ENCODE data around the gene ARHGAP26.

DNA sequence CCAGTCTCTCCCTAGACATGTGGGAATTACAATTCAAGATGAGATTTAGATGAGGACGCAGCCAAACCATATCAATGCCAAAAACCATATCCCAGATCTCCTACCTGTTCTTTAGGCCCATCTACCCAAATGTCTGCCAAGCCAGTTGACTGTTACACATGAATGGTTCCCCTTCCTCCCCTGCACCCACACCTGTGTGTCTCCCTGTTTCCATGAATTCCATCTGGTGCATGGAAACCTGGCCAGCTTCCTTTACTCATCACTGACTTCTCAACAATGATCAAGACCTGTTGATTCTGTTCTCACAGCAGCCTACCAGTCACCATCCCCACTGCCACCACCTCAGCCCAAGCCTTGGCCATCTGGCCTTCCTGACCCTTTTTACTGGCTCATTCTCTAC lies 410.6 kb downstream of the ARHGAP26 start:
- no peak for TF ChIP-seq RAD21 (conservative IDR thresholded peaks at IDR 0.05)
- TF ChIP-seq, protein P1, sequence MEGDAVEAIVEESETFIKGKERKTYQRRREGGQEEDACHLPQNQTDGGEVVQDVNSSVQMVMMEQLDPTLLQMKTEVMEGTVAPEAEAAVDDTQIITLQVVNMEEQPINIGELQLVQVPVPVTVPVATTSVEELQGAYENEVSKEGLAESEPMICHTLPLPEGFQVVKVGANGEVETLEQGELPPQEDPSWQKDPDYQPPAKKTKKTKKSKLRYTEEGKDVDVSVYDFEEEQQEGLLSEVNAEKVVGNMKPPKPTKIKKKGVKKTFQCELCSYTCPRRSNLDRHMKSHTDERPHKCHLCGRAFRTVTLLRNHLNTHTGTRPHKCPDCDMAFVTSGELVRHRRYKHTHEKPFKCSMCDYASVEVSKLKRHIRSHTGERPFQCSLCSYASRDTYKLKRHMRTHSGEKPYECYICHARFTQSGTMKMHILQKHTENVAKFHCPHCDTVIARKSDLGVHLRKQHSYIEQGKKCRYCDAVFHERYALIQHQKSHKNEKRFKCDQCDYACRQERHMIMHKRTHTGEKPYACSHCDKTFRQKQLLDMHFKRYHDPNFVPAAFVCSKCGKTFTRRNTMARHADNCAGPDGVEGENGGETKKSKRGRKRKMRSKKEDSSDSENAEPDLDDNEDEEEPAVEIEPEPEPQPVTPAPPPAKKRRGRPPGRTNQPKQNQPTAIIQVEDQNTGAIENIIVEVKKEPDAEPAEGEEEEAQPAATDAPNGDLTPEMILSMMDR (IDR thresholded peaks at IDR 0.05; ENCODE audit: poor library complexity, severe bottlenecking) = no peak
- no peak for TF ChIP-seq POLR2AphosphoS5 (IDR thresholded peaks at IDR 0.05)
- no peak for TF ChIP-seq EP300 (conservative IDR thresholded peaks at IDR 0.05; ENCODE audit: poor library complexity, severe bottlenecking)
